Measurements from ENCODE around the gene ZNF385B. TPM values are rescaled to one million over a fixed set of nuclear protein-coding genes. Genes with fewer than 3 reads are reported as not detected.

ZNF385B gene
- total and polyA plus RNA-seq, 4 experiments from 2014 or later, result not detected

- CTCF ChIA-PET (ENCODE audit: partially characterized antibody), result no interaction called here
- Histone ChIP-seq H3K4me3 (ENCODE audit: low read length in 2 of 2) (no peak overlapping the region), H3K27me3 (ENCODE audit: insufficient read depth, low read length) (no peaks in the 10 kb centered on the region), H3K36me3 (ENCODE audit: insufficient read depth, low read length) (no peaks in the 10 kb centered on the region), H3K4me1 (ENCODE audit: insufficient read depth, low read length) (no peaks in the 10 kb centered on the region), H3K9me3 (ENCODE audit: control insufficient read depth in 1 of 2, low read length in 2 of 2) (no peaks in the 10 kb centered on the region), H3K27ac (ENCODE audit: low read depth, low read length) (no peak overlapping the region)
- H3K36me3 Mint-ChIP-seq, result no peaks in the 10 kb centered on the region
- no peaks in the 10 kb centered on the region for H3K27me3 Mint-ChIP-seq
- intact Hi-C loops (cut with micrococcal nuclease), result no loop called here
- no peak overlapping the region for H3K27ac Mint-ChIP-seq
- POLR2A ChIA-PET (ENCODE audit: partially characterized antibody), result no interaction called here
- no peak overlapping the region for H3K4me3 Mint-ChIP-seq
- no peaks in the 10 kb centered on the region for H3K9me3 Mint-ChIP-seq
- DNase-seq, result no peak
- no peaks in the 10 kb centered on the region for H3K4me1 Mint-ChIP-seq
These were observed 44.1 kb downstream of the ZNF385B start for GRCh38 chr2:179817181-179817841.

GRCh38 chr2:179814050-179814449, 47.4 kb downstream of the ZNF385B start:
- no peaks in the 10 kb centered on the region for H3K36me3 Mint-ChIP-seq
- no peak overlapping the region for H3K27ac Mint-ChIP-seq
- no peaks in the 10 kb centered on the region for H3K27me3 ChIP-seq (ENCODE audit: insufficient read depth, low read length)
- H3K4me3 Mint-ChIP-seq, result no peak overlapping the region
- no peaks in the 10 kb centered on the region for H3K4me1 ChIP-seq (ENCODE audit: insufficient read depth, low read length)
- no peaks in the 10 kb centered on the region for H3K36me3 ChIP-seq (ENCODE audit: insufficient read depth, low read length)
- CTCF ChIA-PET (ENCODE audit: partially characterized antibody), result no interaction called here
- intact Hi-C loops (cut with micrococcal nuclease), result no loop called here
- POLR2A ChIA-PET (ENCODE audit: partially characterized antibody), result no interaction called here
- no peaks in the 10 kb centered on the region for H3K27me3 Mint-ChIP-seq
- no peaks in the 10 kb centered on the region for H3K4me1 Mint-ChIP-seq
- H3K27ac ChIP-seq (ENCODE audit: low read depth, low read length), result no peak overlapping the region
- H3K9me3 Mint-ChIP-seq, result peaks cover 0 to 5% (median 0%) of the 10 kb centered on the region in 8 donors
- no peaks in the 10 kb centered on the region for H3K9me3 ChIP-seq (ENCODE audit: control insufficient read depth in 1 of 2, low read length in 2 of 2)
- DNase-seq, result no peak
- H3K4me3 ChIP-seq (ENCODE audit: low read length in 2 of 2), result no peak overlapping the region

GRCh38 chr2:179812501-179812900, 48.9 kb downstream of the ZNF385B start:
- no peaks in the 10 kb centered on the region for H3K27me3 Mint-ChIP-seq
- no peak overlapping the region for H3K27ac Mint-ChIP-seq
- Histone ChIP-seq H3K4me1 (ENCODE audit: insufficient read depth, low read length) (no peaks in the 10 kb centered on the region), H3K36me3 (ENCODE audit: insufficient read depth, low read length) (no peaks in the 10 kb centered on the region), H3K4me3 (ENCODE audit: low read length in 2 of 2) (no peak overlapping the region), H3K9me3 (ENCODE audit: control insufficient read depth in 1 of 2, low read length in 2 of 2) (no peaks in the 10 kb centered on the region), H3K27me3 (ENCODE audit: insufficient read depth, low read length) (no peaks in the 10 kb centered on the region), H3K27ac (ENCODE audit: low read depth, low read length) (no peak overlapping the region)
- DNase-seq, result no peak
- H3K9me3 Mint-ChIP-seq, result peaks cover 0 to 5% (median 0%) of the 10 kb centered on the region in 8 donors
- no peaks in the 10 kb centered on the region for H3K36me3 Mint-ChIP-seq
- H3K4me1 Mint-ChIP-seq, result no peaks in the 10 kb centered on the region
- intact Hi-C loops (cut with micrococcal nuclease), result no loop called here
- H3K4me3 Mint-ChIP-seq, result no peak overlapping the region
- POLR2A ChIA-PET (ENCODE audit: partially characterized antibody), result no interaction called here
- CTCF ChIA-PET (ENCODE audit: partially characterized antibody), result no interaction called here

GRCh38 chr2:179811042-179811441, 50.4 kb downstream of the ZNF385B start:
- H3K36me3 Mint-ChIP-seq, result no peaks in the 10 kb centered on the region
- no peaks in the 10 kb centered on the region for H3K36me3 ChIP-seq (ENCODE audit: insufficient read depth, low read length)
- no peaks in the 10 kb centered on the region for H3K4me1 Mint-ChIP-seq
- peaks cover 0 to 5% (median 0%) of the 10 kb centered on the region in 8 donors for H3K9me3 Mint-ChIP-seq
- no peak overlapping the region for H3K27ac ChIP-seq (ENCODE audit: low read depth, low read length)
- ChIA-PET POLR2A (ENCODE audit: partially characterized antibody) (no interaction called here), CTCF (ENCODE audit: partially characterized antibody) (no interaction called here)
- H3K27me3 Mint-ChIP-seq, result no peaks in the 10 kb centered on the region
- H3K27ac Mint-ChIP-seq, result no peak overlapping the region
- no peak for DNase-seq
- H3K27me3 ChIP-seq (ENCODE audit: insufficient read depth, low read length), result no peaks in the 10 kb centered on the region
- no peaks in the 10 kb centered on the region for H3K9me3 ChIP-seq (ENCODE audit: control insufficient read depth in 1 of 2, low read length in 2 of 2)
- H3K4me3 Mint-ChIP-seq, result no peak overlapping the region
- H3K4me3 ChIP-seq (ENCODE audit: low read length in 2 of 2), result no peak overlapping the region
- H3K4me1 ChIP-seq (ENCODE audit: insufficient read depth, low read length), result no peaks in the 10 kb centered on the region
- intact Hi-C loops (cut with micrococcal nuclease), result no loop called here

- ChIA-PET CTCF (ENCODE audit: partially characterized antibody) (interaction anchor here (1.2 kb wide), 1 partner anchor 10 kb away, joined by 3 read pairs; no protein-coding TSS in a partner anchor), POLR2A (ENCODE audit: partially characterized antibody) (no interaction called here)
- Mint-ChIP-seq H3K4me3 (no peak overlapping the region), H3K27ac (no peak overlapping the region), H3K27me3 (no peaks in the 10 kb centered on the region), H3K4me1 (no peaks in the 10 kb centered on the region), H3K9me3 (peaks cover 0 to 5% (median 0%) of the 10 kb centered on the region in 8 donors), H3K36me3 (no peaks in the 10 kb centered on the region)
- Histone ChIP-seq H3K4me3 (ENCODE audit: low read length in 2 of 2) (no peak overlapping the region), H3K27ac (ENCODE audit: low read depth, low read length) (no peak overlapping the region), H3K9me3 (ENCODE audit: control insufficient read depth in 1 of 2, low read length in 2 of 2) (no peaks in the 10 kb centered on the region), H3K27me3 (ENCODE audit: insufficient read depth, low read length) (no peaks in the 10 kb centered on the region), H3K36me3 (ENCODE audit: insufficient read depth, low read length) (no peaks in the 10 kb centered on the region), H3K4me1 (ENCODE audit: insufficient read depth, low read length) (no peaks in the 10 kb centered on the region)
- intact Hi-C loops (cut with micrococcal nuclease), result no loop called here
- no peak for DNase-seq
These were observed 51.8 kb downstream of the ZNF385B start for GRCh38 chr2:179809606-179810005.

GRCh38 chr2:179805001-179805400, 56.4 kb downstream of the ZNF385B start:
- Mint-ChIP-seq H3K4me3 (no peak overlapping the region), H3K27me3 (no peaks in the 10 kb centered on the region)

GRCh38 chr2:179804206-179804605, 57.2 kb downstream of the ZNF385B start:
- Mint-ChIP-seq H3K4me1 (no peaks in the 10 kb centered on the region), H3K27me3 (no peaks in the 10 kb centered on the region), H3K9me3 (no peaks in the 10 kb centered on the region), H3K27ac (no peak overlapping the region), H3K36me3 (no peaks in the 10 kb centered on the region), H3K4me3 (no peak overlapping the region)
- DNase-seq, result no peak
- intact Hi-C loops (cut with micrococcal nuclease), result no loop called here
- Histone ChIP-seq H3K27ac (ENCODE audit: low read depth, low read length) (no peak overlapping the region), H3K36me3 (ENCODE audit: insufficient read depth, low read length) (no peaks in the 10 kb centered on the region), H3K9me3 (ENCODE audit: control insufficient read depth in 1 of 2, low read length in 2 of 2) (no peaks in the 10 kb centered on the region), H3K4me1 (ENCODE audit: insufficient read depth, low read length) (no peaks in the 10 kb centered on the region), H3K4me3 (ENCODE audit: low read length in 2 of 2) (no peak overlapping the region), H3K27me3 (ENCODE audit: insufficient read depth, low read length) (no peaks in the 10 kb centered on the region)
- ChIA-PET POLR2A (ENCODE audit: partially characterized antibody) (no interaction called here), CTCF (ENCODE audit: partially characterized antibody) (no interaction called here)

More at GRCh38 chr2:179805001-179805400, 56.4 kb downstream of the ZNF385B start:
- Mint-ChIP-seq H3K9me3 (no peaks in the 10 kb centered on the region), H3K36me3 (no peaks in the 10 kb centered on the region), H3K4me1 (no peaks in the 10 kb centered on the region), H3K27ac (no peak overlapping the region)
- ChIA-PET CTCF (ENCODE audit: partially characterized antibody) (no interaction called here), POLR2A (ENCODE audit: partially characterized antibody) (no interaction called here)
- H3K27me3 ChIP-seq (ENCODE audit: insufficient read depth, low read length), result no peaks in the 10 kb centered on the region
- no peak overlapping the region for H3K4me3 ChIP-seq (ENCODE audit: low read length in 2 of 2)
- no peak overlapping the region for H3K27ac ChIP-seq (ENCODE audit: low read depth, low read length)
- no peak for DNase-seq
- H3K9me3 ChIP-seq (ENCODE audit: control insufficient read depth in 1 of 2, low read length in 2 of 2), result no peaks in the 10 kb centered on the region
- intact Hi-C loops (cut with micrococcal nuclease), result no loop called here
- no peaks in the 10 kb centered on the region for H3K4me1 ChIP-seq (ENCODE audit: insufficient read depth, low read length)
- no peaks in the 10 kb centered on the region for H3K36me3 ChIP-seq (ENCODE audit: insufficient read depth, low read length)

All from CD4-positive, alpha-beta memory T cell (primary cell).